Gastroesophageal sphincter (tissue), 4 donors: ENCODE data around the gene HOMEZ. TPM values are rescaled to one million over a fixed set of nuclear protein-coding genes. Genes with fewer than 3 reads are reported as not detected.
A peak's percentile ranks its signal among the peaks of the same experiment; 100 is the strongest.

Experiments
- ATAC-seq: fragments of 150-250 bp; one replicate; pipeline ENCODE4 v1.9.1; 2016; ENCODE audit warnings: mild to moderate bottlenecking, moderate library complexity
- H3K27ac ChIP-seq, 4 donors: fragments of 200-600 bp; sonication (generic) in 3 of 4; 1 replicate in 3 of 4; 2 replicates in 1 of 4; pipeline ENCODE4 v1.5.1; 2016 to 2019
- H3K27me3 ChIP-seq: fragments of 200-600 bp; sonication (generic); one replicate; pipeline ENCODE4 v1.5.1; 2019
- H3K36me3 ChIP-seq, 2 donors: fragments of 200-600 bp; sonication (generic); one replicate each; pipeline ENCODE4 v1.5.1; 2019; ENCODE audit warnings: control low read depth in 1 of 2
- H3K4me1 ChIP-seq, 3 donors: fragments of 200-600 bp; sonication (generic); 1 replicate in 2 of 3; 2 replicates in 1 of 3; pipeline ENCODE4 v1.5.1; 2016 to 2019; ENCODE audit warnings: control low read depth in 2 of 3
- H3K4me3 ChIP-seq, 2 donors: fragments of 200-600 bp; sonication (generic); one replicate each; pipeline ENCODE4 v1.5.1; 2019; ENCODE audit warnings: mild to moderate bottlenecking in 1 of 2, moderate library complexity in 1 of 2
- H3K9me3 ChIP-seq, 3 donors: fragments of 200-600 bp; sonication (generic); one replicate each; pipeline ENCODE4 v1.5.1; 2017 to 2019; ENCODE audit warnings: control low read depth in 2 of 3
- EP300 ChIP-seq: sonication (generic); formaldehyde crosslinking; IDR thresholded peaks from one replicate; pipeline ENCODE4 v1.6.1; 2017; ENCODE audit warnings: antibody characterized with exemption, mild to moderate bottlenecking
- POLR2A ChIP-seq, 2 donors: fragments of 450-650 bp; IDR thresholded peaks; one replicate each; pipeline ENCODE4 v1.6.1; 2017; ENCODE audit warnings: antibody characterized with exemption in 2 of 2, mild to moderate bottlenecking in 2 of 2, moderate library complexity in 1 of 2
- POLR2AphosphoS5 ChIP-seq: sonication (generic); formaldehyde crosslinking; IDR thresholded peaks from one replicate; pipeline ENCODE4 v1.6.1; 2017; ENCODE audit warnings: antibody characterized with exemption
- WGBS, 2 donors: methylation state at CpG; one replicate each; pipeline ENCODE4 v1.1.5; 2018; ENCODE audit warnings: low coverage in 1 of 2; 5-methylcytosine and 5-hydroxymethylcytosine counted together
- total RNA-seq, 4 donors: library from RNA; depleted of rRNA; stranded (reverse); fragments of >200 nt; gene quantifications; one replicate each; pipeline ENCODE4 v1.1.0, GENCODE V29; 2016
- TF ChIP-seq, protein P1 (sequence below), 4 experiments: fragments of 200-600 bp in 2 of 4; fragments of 450-650 bp in 2 of 4; sonication (generic) in 1 of 4; IDR thresholded peaks; one replicate each; pipeline ENCODE4 v1.5.1; 2017 to 2019; ENCODE audit warnings: antibody characterized with exemption in 4 of 4, mild to moderate bottlenecking in 2 of 4, moderate library complexity in 2 of 4

Gene HOMEZ
- total RNA-seq, 4 donors from 2014 or later = 7.5 to 11.3 (median 9.4) TPM

DNA sequence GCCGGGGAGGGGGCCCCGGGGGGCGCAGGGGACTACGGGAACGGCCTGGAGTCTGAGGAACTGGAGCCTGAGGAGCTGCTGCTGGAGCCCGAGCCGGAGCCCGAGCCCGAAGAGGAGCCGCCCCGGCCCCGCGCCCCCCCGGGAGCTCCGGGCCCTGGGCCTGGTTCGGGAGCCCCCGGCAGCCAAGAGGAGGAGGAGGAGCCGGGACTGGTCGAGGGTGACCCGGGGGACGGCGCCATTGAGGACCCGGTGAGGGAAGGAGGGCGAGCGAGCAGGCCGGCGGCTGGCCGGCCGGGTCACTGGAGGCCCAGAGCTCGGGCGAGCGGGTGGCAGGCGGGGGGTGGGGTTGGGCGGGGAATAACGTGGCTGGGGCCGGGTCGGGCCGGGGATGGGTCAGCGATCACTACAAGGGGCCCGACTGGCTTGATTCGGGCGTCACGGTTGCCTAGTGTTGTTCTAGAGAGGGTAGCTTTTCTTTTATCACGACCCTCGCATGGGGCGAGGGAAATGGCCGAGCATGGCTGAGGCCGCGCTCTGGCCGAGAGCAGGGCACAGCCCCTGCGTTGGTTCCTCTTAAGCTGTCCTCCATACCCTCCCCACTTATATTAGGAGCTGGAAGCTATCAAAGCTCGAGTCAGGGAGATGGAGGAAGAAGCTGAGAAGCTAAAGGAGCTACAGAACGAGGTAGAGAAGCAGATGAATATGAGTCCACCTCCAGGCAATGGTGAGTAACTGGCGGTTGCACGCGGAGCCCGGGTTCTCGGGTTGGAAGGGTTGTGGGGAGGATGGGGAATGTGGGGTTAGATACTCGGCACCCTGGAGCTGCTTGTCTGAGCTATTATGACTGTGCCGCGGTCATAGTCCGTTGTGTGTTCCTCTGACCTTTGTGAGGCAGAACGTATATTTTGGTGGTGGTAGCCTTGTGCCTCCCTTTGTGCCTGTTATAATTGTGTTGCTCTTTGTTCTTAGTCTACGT lies 35.9 kb upstream of the HOMEZ start:
- Histone ChIP-seq H3K4me3 (peak overlapping the region; percentile 90 to 98), H3K9me3 (no peaks in the 10 kb centered on the region), H3K27me3 (no peaks in the 10 kb centered on the region), H3K27ac (peak overlapping the region; percentile 91 to 99 (median 98)), H3K36me3 (peaks cover 4 to 37% of the 10 kb centered on the region in 2 donors), H3K4me1 (peaks cover 4 to 31% (median 11%) of the 10 kb centered on the region in 3 donors)
- WGBS, 2 donors = 0 to 1% methylated on average over 14 to 24 of the region's 64 CpGs
- no peak for TF ChIP-seq EP300
- TF ChIP-seq, protein P1, sequence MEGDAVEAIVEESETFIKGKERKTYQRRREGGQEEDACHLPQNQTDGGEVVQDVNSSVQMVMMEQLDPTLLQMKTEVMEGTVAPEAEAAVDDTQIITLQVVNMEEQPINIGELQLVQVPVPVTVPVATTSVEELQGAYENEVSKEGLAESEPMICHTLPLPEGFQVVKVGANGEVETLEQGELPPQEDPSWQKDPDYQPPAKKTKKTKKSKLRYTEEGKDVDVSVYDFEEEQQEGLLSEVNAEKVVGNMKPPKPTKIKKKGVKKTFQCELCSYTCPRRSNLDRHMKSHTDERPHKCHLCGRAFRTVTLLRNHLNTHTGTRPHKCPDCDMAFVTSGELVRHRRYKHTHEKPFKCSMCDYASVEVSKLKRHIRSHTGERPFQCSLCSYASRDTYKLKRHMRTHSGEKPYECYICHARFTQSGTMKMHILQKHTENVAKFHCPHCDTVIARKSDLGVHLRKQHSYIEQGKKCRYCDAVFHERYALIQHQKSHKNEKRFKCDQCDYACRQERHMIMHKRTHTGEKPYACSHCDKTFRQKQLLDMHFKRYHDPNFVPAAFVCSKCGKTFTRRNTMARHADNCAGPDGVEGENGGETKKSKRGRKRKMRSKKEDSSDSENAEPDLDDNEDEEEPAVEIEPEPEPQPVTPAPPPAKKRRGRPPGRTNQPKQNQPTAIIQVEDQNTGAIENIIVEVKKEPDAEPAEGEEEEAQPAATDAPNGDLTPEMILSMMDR (IDR thresholded peaks at IDR 0.05) = peak in 1 of 4 experiments; percentile 21
- ATAC-seq = peak; percentile 2

GRCh38 chr14:23320584-23321571 lies 34.9 kb upstream of the HOMEZ start, which contains the start of gene PABPN1:
TSS of gene PABPN1 (plus strand) at chr14:23321457. CDS start at chr14:23321470, 13 bp downstream.
- H3K4me3 ChIP-seq = peak within 1 kb of the TSS; percentile 90 to 98
- peak; percentile 95 for ATAC-seq

GRCh38 chr14:23319746-23320583 lies 34.0 kb upstream of the HOMEZ start:
- WGBS, 2 donors = 83 to 85% methylated on average over 11 to 12 of the region's 17 CpGs
- no peaks in the 10 kb centered on the region for H3K27me3 ChIP-seq
- ATAC-seq = no peak
- H3K36me3 ChIP-seq = peaks cover 4 to 29% of the 10 kb centered on the region in 2 donors
- H3K4me1 ChIP-seq = peaks cover 4 to 31% (median 11%) of the 10 kb centered on the region in 3 donors
- H3K27ac ChIP-seq = peak overlapping the region; percentile 84 to 98 (median 94)
- H3K4me3 ChIP-seq = peak overlapping the region; percentile 25 to 98
- no peaks in the 10 kb centered on the region for H3K9me3 ChIP-seq
- no peak for TF ChIP-seq POLR2AphosphoS5
- no peak for TF ChIP-seq EP300
- TF ChIP-seq, protein P1 (IDR thresholded peaks at IDR 0.05) = no peak
- TF ChIP-seq POLR2A (IDR thresholded peaks at IDR 0.05) = no peak

More at GRCh38 chr14:23320584-23321571, 34.9 kb upstream of the HOMEZ start, which contains the start of gene PABPN1:
- Histone ChIP-seq H3K36me3 (peaks cover 4 to 38% of the 10 kb centered on the region in 2 donors), H3K27me3 (no peaks in the 10 kb centered on the region), H3K27ac (peak within 1 kb of the TSS; percentile 91 to 99 (median 98)), H3K9me3 (no peaks in the 10 kb centered on the region), H3K4me1 (peaks cover 4 to 31% (median 11%) of the 10 kb centered on the region in 3 donors)
- TF ChIP-seq, protein P1 (IDR thresholded peaks at IDR 0.05) = no peak
- TF ChIP-seq POLR2A (IDR thresholded peaks at IDR 0.05) = peak; percentile 6 to 64
- peak; percentile 86 for TF ChIP-seq POLR2AphosphoS5
- no peak for TF ChIP-seq EP300
- WGBS, 2 donors = 7 to 100% methylated on average over 1 to 15 of the region's 63 CpGs

DNA sequence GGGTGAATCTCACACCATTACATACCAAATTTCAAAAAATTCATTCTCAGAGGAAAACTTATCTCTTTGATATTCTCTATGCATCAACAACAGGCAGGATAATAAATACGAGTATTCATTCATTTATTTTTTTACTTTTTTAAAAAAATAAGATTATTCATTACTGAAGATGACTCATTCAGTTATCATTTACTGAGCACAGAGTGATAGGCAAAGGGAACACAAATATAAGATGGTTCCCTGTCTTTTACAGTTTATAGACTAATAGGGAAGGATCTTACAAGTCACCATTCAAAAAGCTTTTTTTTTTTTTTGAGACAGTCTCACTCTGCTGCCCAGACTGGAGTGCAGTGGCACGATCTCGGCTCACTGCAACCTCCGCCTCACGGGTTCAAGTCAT lies 30.4 kb upstream of the HOMEZ start:
- H3K27me3 ChIP-seq = no peaks in the 10 kb centered on the region
- H3K27ac ChIP-seq = no peak overlapping the region
- TF ChIP-seq, protein P1 (IDR thresholded peaks at IDR 0.05) = no peak
- TF ChIP-seq POLR2A (IDR thresholded peaks at IDR 0.05) = no peak
- peaks cover 0 to 9% (median 0%) of the 10 kb centered on the region in 3 donors for H3K4me1 ChIP-seq
- ATAC-seq = no peak
- H3K4me3 ChIP-seq = no peak overlapping the region
- WGBS, 2 donors = 81 to 92% methylated on average over 5 of the region's 5 CpGs
- H3K9me3 ChIP-seq = no peaks in the 10 kb centered on the region
- peaks cover 0 to 19% of the 10 kb centered on the region in 2 donors for H3K36me3 ChIP-seq
